Activated gamma-delta T cell treated with Interleukin-2 at 50 U/mL for 16 hours (primary cell): ENCODE data around the gene ERCC4.

Experiments
- DNase-seq: peaks from one replicate; pipeline ENCODE4 v3.0.0-alpha.2; 2020

ERCC4 gene

DNA sequence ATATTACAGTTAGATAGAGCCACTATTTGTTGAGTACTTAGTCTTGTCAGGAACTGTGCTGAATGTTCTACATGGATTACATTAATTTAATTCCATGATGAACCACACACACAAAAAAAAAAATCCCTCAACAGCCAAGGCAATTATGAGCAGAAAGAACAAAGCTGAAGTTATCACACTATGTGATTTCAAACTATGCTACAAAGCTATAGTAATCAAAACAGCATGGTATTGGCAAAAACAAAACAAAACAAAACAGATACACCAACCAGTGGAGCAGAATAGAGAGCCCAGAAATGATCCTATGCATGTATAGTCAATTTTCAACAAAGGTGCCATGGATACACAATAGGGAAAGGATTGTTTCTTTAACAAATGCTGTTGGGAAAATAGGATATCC lies 8.1 kb upstream of the ERCC4 start:
- DNase-seq: no peak

DNA sequence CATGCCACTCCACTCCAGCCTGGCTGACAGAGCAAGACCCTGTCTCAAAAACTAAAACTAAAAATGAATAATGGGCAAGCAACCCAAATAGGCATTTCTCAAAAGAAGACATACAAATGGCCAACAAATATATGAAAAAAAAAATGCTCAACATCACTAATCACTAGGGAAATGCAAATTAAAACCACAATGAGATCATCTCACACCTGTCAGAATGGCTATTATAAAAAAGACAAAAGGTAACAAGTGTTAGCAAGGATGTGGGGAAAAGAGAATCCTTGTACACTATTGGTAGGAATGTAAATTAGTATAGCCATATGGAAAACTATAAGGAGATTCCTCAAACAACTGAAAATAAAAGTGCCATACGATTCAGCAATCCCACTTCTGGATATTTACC lies 7.1 kb upstream of the ERCC4 start:
- no peak for DNase-seq

DNA sequence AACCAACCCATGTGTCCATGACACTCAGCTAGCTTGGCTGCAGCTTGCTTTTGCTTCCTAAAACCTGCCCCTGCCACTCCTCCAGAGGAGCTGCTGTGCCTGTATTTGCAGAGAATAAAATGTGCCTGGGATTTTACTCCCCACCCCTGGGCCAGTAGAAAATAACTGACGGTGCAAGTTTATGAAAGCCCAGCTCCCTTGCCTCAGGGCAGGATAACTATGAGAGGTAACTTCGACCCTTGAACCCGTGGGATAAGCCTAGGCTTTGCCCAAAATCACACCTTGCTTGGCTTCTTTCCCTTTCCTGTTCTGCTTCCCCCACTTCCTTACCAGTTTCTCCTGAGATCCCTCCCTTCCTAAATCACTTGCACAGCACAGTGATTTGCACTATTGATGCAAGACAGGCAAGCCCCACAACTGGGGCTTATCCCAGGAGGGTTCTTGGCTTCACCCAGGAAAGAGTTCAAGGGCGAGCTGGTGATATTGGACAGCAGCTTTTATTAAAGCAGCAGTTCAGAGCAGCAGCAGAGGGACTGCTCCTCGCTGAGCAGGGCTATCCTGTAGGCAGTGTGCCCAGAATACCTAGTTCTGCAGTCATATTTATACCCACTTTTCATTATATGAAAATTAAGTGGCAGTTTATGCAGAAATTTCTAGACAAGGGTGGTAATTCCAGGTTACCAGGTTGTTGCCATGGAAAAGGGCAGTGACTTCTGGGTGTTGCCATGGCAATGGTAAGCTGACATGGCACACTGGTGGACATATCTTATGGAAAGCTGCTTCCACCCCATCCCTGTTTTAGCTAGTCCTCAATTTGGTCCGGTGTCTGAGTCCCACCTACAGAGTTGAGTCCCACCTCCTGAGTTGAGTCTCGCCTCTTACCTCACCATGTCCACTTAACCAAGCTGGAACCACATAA lies 6.3 kb upstream of the ERCC4 start:
- DNase-seq: no peak

DNA sequence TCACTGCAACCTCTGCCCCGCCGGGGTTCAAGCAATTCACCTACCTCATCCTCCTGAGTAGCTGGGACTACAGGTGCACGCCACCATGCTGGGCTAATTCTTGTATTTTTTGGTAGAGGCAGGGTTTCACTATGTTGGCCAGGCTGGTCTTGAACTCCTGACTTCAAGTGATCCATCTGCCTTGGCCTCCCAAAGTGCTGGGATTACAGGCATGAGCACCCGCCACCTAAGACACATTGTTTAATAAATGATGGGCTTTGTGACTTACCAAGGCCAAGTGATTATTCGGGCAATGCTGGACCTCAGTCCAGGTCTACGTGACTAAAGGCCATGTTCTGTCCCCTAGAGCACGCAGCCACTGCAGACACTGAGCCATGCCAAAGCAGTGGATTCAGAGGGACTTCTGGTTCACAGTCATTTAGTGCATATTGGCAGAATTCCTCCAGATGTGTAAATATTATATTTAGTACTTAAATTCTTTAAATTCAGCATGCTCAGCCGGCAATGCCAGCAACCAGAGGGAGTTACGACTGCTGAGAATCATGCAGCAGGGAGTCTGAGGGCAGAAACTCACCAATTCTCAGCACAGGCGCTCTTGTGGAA lies 4.8 kb upstream of the ERCC4 start:
- no peak for DNase-seq

DNA sequence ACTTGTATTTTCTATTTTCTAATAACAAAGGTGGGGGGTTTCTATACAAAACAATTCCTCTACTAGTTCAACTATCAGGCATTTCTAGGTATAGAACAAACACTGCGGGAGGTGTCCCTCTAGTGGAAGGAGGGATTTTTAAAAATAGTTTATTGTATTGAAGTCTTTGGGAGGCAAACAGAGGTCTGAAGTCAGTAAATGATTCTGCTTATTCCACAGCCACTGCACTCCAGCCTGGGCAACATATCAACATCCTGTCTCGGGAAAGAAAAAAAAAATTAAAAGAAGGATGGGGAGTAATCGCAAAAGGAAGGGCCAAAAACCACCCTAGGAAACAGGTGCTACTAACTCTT lies 648 bp upstream of the ERCC4 start:
- DNase-seq: no peak

DNA sequence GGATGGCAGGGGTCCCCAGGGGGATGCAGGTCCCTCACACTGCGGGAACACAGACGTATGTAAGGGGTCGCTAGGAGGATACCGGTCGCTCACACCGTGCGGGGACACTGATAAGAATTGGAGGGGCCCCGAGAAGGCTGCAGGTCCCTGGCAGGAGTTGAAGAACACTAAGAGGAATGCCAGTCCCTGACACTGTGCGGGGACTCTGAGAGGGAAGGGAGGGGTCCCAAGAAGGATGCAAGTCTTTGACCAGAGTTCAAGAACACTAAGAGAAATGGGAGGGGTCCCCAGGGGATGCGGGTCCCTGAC lies 510 bp downstream of the ERCC4 start:
- DNase-seq: no peak

DNA sequence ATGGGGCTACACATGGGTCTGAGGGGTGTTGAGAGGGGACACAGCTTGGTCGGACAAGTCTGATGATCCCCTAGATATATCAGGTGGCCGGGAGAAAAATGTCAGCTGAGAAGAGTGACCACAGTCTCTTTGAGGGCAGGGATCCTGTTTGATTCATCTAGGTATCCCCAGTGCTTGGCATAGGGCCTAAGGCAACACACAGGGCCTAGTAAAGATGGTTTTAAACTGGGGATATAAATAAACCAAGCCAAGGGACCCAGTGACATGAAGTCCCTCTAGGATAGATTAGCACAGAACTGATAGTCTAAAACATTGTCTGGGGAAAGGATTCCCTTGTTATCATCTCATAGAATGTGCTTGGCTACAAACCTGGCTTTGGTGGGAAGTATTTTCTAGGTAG lies 1.4 kb downstream of the ERCC4 start:
- no peak for DNase-seq

DNA sequence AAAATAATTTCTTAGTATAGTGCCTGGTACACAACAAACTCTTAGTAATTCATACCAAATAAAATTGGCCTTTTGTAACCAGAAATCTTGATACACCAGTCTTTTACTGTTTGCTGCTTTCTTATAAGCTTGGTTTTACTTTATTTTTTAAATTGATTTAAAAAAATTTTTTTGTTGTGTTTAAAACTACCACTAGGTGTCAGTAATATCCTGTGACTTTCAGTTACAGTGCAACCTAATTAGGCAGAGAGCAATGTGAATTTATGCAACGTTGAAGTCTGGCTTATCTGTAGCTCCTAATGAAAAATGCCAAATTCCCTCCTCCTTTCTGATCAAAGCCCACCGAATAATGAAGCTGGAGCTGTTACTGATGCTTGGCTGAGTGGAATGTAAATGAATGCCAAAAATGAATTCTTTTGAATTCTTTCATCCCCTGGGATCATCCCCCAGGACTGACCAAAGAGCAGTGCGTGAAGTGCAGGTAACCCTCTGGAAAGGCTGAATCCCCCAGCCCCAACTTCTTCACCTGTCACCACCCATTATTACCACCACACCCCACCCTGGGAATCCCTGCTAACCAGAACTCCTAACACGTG lies 3.8 kb downstream of the ERCC4 start:
- no peak for DNase-seq

DNA sequence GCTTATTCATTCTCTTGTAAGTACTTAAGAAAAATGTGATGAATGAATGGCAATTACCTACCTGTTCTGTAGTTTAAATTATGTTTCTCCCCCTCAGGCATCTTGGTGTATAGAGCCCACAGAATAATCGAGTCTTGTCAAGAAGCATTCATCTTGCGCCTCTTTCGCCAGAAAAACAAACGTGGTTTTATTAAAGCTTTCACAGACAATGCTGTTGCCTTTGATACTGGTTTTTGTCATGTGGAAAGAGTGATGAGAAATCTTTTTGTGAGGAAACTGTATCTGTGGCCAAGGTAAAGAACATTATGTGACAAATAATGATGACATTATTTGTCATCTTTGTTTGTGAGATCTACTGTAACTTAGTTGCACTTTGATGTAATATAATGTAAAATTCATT lies 6.5 kb downstream of the ERCC4 start:
- DNase-seq: no peak

DNA sequence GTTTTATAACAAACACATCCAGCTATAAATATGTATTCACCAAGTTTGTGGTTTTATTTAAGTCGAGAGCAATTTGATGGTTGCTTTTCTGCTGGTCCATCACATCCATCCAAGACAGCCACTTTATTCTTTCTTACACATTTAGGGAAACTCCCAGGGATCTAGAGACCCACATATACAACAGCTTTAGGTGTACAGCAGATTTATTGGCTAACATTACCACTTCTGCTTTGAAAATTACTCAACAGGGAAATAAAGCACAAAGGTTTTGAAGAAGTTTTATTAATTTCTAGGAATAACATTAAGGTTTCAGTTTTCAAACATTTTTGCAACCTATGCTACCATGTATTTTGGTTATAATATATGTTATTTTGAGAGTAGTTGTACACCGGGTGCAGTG lies 6.9 kb downstream of the ERCC4 start:
- no peak for DNase-seq

DNA sequence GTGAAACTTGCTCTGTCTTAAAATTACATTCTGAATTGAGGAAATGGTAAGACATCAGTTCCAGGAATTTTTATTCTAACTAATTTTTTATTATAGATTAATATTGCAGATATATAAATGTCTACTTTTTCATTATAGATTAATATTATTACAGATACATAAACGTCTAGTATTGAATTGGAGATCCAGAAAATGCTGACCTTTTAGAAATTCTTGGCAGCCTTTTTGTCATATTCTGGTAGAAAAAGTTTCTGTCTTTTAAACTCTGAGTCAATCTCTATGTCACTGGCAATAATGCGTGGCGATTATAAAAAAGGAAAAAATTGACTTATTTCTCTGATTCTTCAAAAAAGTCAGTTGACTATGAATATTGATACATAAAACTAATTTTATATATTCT lies 8.7 kb downstream of the ERCC4 start:
- no peak for DNase-seq

DNA sequence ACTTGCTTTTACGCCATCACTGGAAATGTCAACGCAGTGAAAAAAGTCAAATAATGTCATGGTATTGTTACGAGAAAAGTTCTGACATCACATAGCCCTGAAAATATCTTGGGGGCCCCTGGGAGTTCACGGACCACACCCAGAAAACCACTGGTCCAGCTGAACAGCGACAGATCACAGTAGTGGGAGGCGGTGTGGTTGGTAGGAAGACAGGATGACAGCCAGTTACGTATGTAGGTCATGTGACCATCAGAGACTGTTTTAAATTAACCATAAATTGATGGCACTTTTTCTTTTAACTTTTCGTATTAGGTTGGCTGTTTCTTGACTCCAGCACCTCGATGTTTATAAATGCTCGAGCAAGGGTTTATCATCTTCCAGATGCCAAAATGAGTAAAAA lies 11.9 kb downstream of the ERCC4 start:
- no peak for DNase-seq

DNA sequence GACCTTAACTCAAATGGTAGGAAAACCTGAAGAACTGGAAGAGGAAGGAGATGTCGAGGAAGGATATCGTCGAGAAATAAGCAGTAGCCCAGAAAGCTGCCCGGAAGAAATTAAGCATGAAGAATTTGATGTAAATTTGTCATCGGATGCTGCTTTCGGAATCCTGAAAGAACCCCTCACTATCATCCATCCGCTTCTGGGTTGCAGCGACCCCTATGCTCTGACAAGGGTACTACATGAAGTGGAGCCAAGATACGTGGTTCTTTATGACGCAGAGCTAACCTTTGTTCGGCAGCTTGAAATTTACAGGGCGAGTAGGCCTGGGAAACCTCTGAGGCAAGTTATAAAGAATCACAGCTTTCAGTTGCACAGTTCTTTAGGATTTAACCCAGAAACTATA lies 15.5 kb downstream of the ERCC4 start:
- DNase-seq: no peak

DNA sequence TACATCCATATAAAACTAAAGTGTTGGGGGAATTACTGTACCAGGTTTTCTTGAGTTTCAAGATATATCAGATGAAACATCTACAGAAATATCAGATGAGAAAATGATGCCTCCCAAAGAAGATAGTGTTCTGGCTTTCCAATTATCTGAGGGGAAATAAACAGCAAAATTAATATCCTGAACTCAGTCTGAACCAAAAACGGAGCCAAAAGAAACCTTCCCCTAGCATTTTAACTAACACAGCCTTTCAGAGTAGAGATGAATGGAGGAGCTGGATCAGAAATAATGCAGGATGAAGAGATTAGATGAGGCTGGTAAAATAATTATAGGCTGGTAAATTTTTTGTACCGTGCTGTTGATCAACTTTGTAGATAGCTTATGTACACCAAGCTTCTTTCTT lies 16.2 kb downstream of the ERCC4 start:
- DNase-seq: no peak

DNA sequence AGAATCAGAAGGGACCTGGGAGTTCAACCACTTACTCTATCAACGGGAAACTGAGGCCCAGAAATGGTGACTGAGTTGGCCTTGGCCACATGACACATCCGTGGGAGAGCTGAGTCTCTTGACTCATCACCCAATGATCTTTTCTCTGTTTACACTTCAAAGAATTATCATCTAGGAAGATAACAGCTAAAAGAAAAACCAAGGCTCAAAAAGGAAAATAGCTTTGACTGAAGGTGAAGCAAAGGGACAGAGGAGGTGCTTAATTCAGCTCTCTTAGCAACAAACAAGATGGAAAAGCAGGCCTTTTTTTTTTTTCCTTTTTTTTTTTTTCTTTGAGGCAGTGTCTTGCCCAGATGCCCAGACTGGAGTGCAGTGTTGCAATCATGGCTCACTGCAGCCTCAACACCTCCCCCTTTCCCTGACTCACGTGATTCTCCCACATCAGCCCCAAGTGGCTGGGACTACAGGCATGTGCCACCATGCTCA lies 16.7 kb downstream of the ERCC4 start:
- no peak for DNase-seq

DNA sequence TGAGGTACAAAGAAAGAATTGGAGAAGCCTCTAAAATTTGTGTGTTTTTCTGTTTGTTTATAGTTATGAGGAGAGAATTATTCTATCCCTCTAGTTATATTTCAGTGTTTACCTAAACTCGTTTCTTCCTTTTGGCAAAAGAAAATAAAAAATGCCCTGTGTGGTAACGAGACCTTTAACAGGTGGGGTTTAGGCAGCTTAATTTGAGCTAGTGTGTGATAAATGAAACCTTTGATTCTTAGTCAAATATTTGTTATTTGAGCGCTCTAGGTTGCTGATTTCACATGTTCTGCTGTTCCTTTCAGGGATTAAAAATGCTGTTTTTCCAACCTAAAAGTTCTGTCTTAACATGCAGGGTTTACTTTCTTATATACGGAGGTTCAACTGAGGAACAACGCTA lies 17.5 kb downstream of the ERCC4 start:
- DNase-seq: no peak

DNA sequence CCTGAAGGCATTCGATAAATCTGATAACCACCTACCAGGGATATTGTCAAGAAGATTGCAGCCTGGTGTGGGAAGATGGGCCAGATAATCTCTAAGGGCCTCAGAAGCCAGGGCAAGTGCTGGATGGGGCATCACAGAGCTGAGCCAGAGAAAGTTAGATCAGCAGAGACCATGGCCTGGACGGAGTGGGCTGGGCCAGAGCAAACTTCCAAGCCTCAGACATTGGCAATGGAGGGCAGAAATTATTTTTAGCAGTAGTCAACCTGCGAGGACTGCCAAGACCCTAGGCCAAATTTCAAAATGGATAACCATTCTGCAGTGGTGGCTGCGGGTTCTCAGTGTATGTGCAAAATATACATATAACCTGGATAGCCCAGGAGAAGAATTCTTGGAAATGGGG lies 18.5 kb downstream of the ERCC4 start:
- DNase-seq: no peak

DNA sequence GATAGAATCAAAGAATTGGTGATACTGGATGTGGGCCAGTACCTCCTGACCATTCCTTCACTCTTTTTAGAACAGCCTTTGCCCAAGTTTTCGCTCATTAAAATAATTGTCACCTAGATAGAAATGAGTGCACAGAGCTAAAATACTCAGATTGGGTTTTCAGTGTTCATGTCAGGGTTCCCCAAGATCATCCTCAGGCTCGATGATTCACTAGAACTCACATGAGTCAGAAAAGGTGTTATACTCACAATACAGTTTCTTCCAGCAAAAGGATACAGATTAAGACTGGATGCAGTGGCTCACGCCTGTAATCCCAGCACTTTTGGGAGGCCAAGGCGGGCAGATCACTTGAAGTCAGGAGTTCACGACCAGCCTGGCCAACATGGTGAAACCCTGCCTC lies 19.9 kb downstream of the ERCC4 start:
- no peak for DNase-seq

DNA sequence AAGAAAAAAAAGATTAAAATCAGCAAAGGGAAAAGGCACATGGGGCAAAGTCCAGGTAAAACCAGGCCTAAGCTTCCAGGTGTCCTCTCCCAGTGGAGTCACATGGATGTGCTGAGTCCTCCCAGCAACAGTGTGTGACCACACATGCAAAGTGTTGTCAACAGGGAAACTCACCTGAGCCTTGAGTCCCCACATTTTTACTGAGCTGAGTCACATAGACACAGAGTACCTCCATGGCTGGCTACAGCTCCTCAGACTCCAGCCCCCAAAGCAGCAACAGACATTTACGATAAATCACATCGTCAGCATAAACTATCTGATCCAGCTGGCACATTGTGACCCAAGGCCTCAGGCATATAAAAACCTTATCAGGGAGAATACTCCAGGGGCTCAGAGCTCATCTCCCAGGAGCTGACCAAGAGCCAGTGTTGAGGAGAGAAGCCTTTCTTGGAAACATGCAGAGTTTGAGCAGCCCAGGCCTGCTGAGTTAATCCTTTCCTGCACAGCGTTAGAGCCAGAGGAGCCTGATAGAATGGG lies 20.5 kb downstream of the ERCC4 start:
- no peak for DNase-seq

DNA sequence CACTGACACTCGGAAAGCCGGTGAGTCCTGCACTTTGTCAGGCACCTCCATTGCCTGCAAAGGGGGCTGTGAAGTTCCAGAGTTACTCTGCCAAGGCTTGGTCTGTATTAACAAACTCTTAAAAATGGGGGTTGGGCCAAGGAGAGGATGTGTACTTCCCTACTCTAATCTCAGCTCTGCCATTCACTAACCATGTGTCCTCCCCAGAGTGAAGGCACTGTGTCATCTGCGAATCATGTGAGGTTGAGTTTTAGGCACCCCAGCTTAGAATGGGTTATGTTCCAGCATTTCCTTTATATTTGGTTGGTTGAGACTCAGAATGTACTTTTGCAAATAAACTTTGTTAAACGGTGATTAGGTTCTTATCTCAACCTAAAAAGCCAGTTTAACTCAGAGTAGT lies 24.9 kb downstream of the ERCC4 start:
- no peak for DNase-seq

DNA sequence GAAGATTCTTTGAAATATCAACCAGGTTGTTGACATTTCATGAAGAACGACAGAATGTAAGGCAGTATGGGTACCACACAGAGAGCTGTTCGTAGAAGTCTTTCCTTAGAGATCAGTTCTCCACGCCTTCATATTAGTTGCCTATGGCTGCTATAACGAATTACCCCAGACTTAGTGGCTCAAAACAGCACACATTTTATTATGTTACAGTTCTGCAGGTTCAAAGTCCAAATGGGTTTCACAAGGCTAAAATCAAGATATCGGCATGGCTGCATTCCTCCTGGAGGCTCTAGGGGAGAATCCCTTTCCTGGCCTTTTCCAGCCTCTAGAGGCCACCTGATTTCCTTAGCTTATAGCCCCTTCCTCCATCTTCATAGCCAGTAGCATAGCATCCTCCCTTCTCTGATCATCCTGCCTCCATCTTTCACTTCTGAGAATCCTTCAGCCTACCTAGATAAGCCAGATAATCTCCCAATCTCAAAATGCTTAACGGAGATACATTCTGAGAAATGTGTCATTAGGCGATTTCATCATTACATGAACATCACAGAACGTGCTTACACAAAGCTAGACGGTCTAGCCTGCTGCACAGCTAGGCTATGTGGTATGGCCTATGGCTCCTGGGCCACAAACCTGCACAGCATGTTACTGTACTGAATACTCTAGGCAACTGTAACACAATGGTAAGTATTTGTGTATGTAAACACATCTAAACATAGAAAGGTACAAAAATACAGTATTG lies 26.0 kb downstream of the ERCC4 start:
- DNase-seq: no peak

DNA sequence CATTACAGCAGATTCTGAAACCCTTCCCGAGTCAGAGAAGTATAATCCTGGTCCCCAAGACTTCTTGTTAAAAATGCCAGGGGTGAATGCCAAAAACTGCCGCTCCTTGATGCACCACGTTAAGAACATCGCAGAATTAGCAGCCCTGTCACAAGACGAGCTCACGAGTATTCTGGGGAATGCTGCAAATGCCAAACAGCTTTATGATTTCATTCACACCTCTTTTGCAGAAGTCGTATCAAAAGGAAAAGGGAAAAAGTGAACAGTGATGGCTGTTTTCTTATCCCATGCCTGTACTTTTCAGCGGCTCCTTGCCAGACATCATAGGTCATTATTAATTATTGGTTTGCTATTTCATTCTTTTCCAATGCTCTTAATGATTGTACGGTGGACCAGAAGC lies 28.1 kb downstream of the ERCC4 start:
- DNase-seq: no peak

DNA sequence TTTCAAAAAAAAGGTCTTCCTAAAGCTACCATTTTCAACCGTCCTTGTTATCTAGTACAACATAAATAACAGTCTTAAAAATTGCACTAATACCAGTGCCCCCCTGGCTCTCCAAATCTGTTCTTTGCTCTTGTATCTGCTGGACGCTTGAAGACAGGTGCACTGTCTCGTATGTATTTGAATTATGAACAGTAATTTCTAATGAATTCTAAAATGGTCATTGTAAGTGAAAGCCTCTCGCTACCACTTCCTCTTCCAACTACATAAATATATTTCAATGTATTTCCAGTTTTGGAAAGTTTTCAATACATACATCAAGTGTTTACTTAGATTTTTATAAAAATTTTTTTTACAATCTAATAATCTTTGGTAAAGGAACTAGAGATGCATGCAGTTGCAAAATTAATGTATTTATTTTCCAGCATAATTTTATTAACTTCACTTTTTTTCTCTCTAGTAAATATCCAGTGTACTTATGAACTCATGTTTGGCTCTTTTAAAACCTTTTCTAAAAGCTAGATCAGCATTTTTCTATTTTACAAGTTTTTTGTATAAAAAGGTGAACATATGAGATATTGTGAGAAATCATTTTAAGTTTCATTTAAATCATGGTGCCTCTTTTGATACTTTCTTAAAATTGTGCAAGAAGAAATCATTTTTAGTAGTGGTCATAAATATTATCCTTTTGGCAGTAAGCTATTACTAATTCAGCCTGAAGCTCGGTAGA lies 31.0 kb downstream of the ERCC4 start:
- DNase-seq: no peak
